Endothelial cell of umbilical vein (primary cell): ENCODE measurements around the gene SPTBN4.

ENCODE experiments used
- CTCF ChIP-seq, 2 donors: IDR thresholded peaks; 1 replicate in 1 of 2; 2 replicates in 1 of 2; pipeline ENCODE4 v1.5.1; 2011; ENCODE audit warnings: low read length in 2 of 2, mild to moderate bottlenecking in 2 of 2, moderate library complexity in 2 of 2, control low read depth in 1 of 2, inconsistent platforms in 1 of 2, low read depth in 1 of 2; ENCODE audit not compliant: insufficient read depth in 1 of 2; ENCODE audit errors: extremely low read depth in 1 of 2
- EZH2 ChIP-seq: IDR thresholded peaks from 2 replicates; pipeline ENCODE4 v1.6.1; 2012; ENCODE audit warnings: borderline replicate concordance, low read depth, mild to moderate bottlenecking, moderate library complexity, low read length, inconsistent platforms; ENCODE audit not compliant: severe bottlenecking
- MAX ChIP-seq: IDR thresholded peaks from 2 replicates; pipeline ENCODE4 v1.6.1; 2011; ENCODE audit not compliant: insufficient read depth, insufficient read length
- POLR2A ChIP-seq: IDR thresholded peaks from 2 replicates; pipeline ENCODE4 v1.6.1; 2012; ENCODE audit warnings: low read depth, mild to moderate bottlenecking, control low read depth, low read length

- no peak for TF ChIP-seq CTCF (IDR thresholded peaks at IDR 0.05; ENCODE audit: extremely low read depth in 1 of 2, insufficient read depth in 1 of 2, low read depth in 1 of 2, low read length in 2 of 2)
- no peak for TF ChIP-seq POLR2A
- no peak for TF ChIP-seq EZH2
- no peak for TF ChIP-seq MAX
Measured at GRCh38 chr19:40559394-40559793, 92.6 kb downstream of the SPTBN4 start.
